HepG2 (cell line): Measurements from ENCODE around the gene C6orf136. TPM values are rescaled to one million over a fixed set of nuclear protein-coding genes. Genes with fewer than 3 reads are reported as not detected.
A peak's percentile ranks its signal among the peaks of the same experiment; 100 is the strongest.

Source experiments
- ATAD3A ChIP-seq: sonication (generic); formaldehyde crosslinking; IDR thresholded peaks from 2 replicates; pipeline ENCODE4 v1.4.0; 2020; ENCODE audit warnings: missing genetic modification reagents
- NR2F1 ChIP-seq, 2 experiments: fragments of 450-650 bp in 1 of 2; formaldehyde crosslinking in 1 of 2; IDR thresholded peaks; 2 replicates each; pipeline versions ENCODE4 v1.5.0 to v1.6.1; 2016 to 2020; ENCODE audit warnings: mild to moderate bottlenecking in 1 of 2, missing compliant biosample characterization in 1 of 2, missing genetic modification reagents in 1 of 2, moderate library complexity in 1 of 2
- PAXIP1 ChIP-seq: sonication (generic); formaldehyde crosslinking; conservative IDR thresholded peaks from 2 replicates; pipeline ENCODE4 v1.4.0; 2020; ENCODE audit warnings: mild to moderate bottlenecking, missing genetic modification reagents, moderate library complexity
- SMARCE1 ChIP-seq: fragments of 450-650 bp; IDR thresholded peaks from 2 replicates; pipeline ENCODE4 v1.6.1; 2017; ENCODE audit warnings: borderline replicate concordance
- THRA ChIP-seq: sonication (generic); formaldehyde crosslinking; IDR thresholded peaks from 2 replicates; pipeline ENCODE4 v1.4.0; 2020; ENCODE audit warnings: missing genetic modification reagents, borderline replicate concordance
- polyA plus RNA-seq, 8 experiments: library from polyadenylated mRNA; depleted of rRNA in 3 of 8; stranded (reverse) in 7 of 8; unstranded in 1 of 8; fragments of >200 nt; fragmentation: Illumina TruSeq in 4 of 8; extraction: Trizol in 4 of 8; gene quantifications; 2 replicates each; pipeline versions ENCODE4 v1.2.1 to v1.2.3, GENCODE V29; 2011 to 2016; ENCODE audit warnings: low read depth in 4 of 8, missing spikeins in 1 of 8, mixed read lengths in 1 of 8; ENCODE audit not compliant: insufficient read depth in 1 of 8
- total RNA-seq, 5 experiments: library from RNA; depleted of rRNA; stranded (reverse); fragments of >200 nt; fragmentation: Illumina TruSeq; extraction: Trizol; gene quantifications; 2 replicates each; pipeline ENCODE4 v1.2.3, GENCODE V29; 2016; ENCODE audit warnings: low read depth in 1 of 5

Gene C6orf136
- total and polyA plus RNA-seq, 2 of the 13 experiments (the other 11 are each of a cell fraction or from before 2014, with no cell fraction given), result 12.0 to 26.2 TPM

- peak; percentile 62; the same call in 1 of the 2 replicates for TF ChIP-seq THRA (CRISPR knock-in tag)
- TF ChIP-seq ATAD3A (CRISPR knock-in tag), result no peak
- no peak for TF ChIP-seq SMARCE1
- peak; percentile 57 for TF ChIP-seq PAXIP1 (CRISPR knock-in tag)
- TF ChIP-seq NR2F1 (CRISPR knock-in tag; IDR thresholded peaks at IDR 0.05), result peak in 1 of 2 experiments; percentile 53; a peak in 1 of 4 replicates
These were observed 29.9 kb upstream of the C6orf136 start, which contains the start of gene PPP1R10 (continued) for GRCh38 chr6:30616811-30617564.
